Subcutaneous preadipocyte (primary cell): Measurements from ENCODE around the gene SLC25A42. TPM values are rescaled to one million over a fixed set of nuclear protein-coding genes. Genes with fewer than 3 reads are reported as not detected.

Source experiments
- total RNA-seq: library from RNA; depleted of rRNA; stranded (reverse); fragments of >200 nt; gene quantifications from 2 replicates; pipeline ENCODE4 v1.2.3, GENCODE V29; 2012

Gene SLC25A42
- total RNA-seq = 4.0 and 4.9 TPM in 2 replicates

GRCh38 chr19:19063183-19064097 lies at the start of gene SLC25A42:
SLC25A42 (plus strand) TSS chr19:19063994; CDS start chr19:19096125, 32,131 bp downstream.

GRCh38 chr19:19033426-19034203 lies 30.2 kb upstream of the SLC25A42 start, which contains the start of the genes ARMC6 and SUGP2:
ARMC6 (plus strand) TSS chr19:19033603; CDS start chr19:19034210, 607 bp downstream.
SUGP2 (minus strand) TSS chr19:19033517; CDS start chr19:19031071, 2,446 bp downstream.

GRCh38 chr19:19138109-19138981 lies 74.6 kb downstream of the SLC25A42 start, which contains the start of gene TMEM161A:
TMEM161A (minus strand) TSS chr19:19138478; CDS start chr19:19138428, 50 bp downstream.

Other genes with a start within 250 kb of the SLC25A42 start
- gene UPF1, start 232.0 kb upstream of the SLC25A42 start, total RNA-seq = 49.6 and 60.6 TPM in 2 replicates
- 1.5 and 1.6 TPM in 2 replicates for gene CERS1, start 167.8 kb upstream of the SLC25A42 start, total RNA-seq
- 189 and 283 TPM in 2 replicates for gene COPE, start 144.6 kb upstream of the SLC25A42 start, total RNA-seq
- gene DDX49, start 144.3 kb upstream of the SLC25A42 start, total RNA-seq = 56.3 and 63.6 TPM in 2 replicates
- gene HOMER3, start 122.8 kb upstream of the SLC25A42 start, total RNA-seq = 48.1 and 55.3 TPM in 2 replicates
- gene SUGP2, start 30.5 kb upstream of the SLC25A42 start, total RNA-seq = 28.3 and 42.8 TPM in 2 replicates
- 50.4 and 54.7 TPM in 2 replicates for gene ARMC6, start 30.4 kb upstream of the SLC25A42 start, total RNA-seq
- 24.8 and 25.0 TPM in 2 replicates for gene TMEM161A, start 74.5 kb downstream of the SLC25A42 start, total RNA-seq
- not detected in 2 replicates for gene MEF2B, start 106.3 kb downstream of the SLC25A42 start, total RNA-seq
- gene BORCS8, start 128.2 kb downstream of the SLC25A42 start, total RNA-seq = 16.5 and 17.0 TPM in 2 replicates
- gene RFXANK, start 128.3 kb downstream of the SLC25A42 start, total RNA-seq = 49.7 and 50.3 TPM in 2 replicates
- gene NR2C2AP, start 139.4 kb downstream of the SLC25A42 start, total RNA-seq = 9.6 TPM in 2 replicates
- under 0.01 TPM in 1 of 2 replicates, not detected in the other for gene NCAN, start 148.0 kb downstream of the SLC25A42 start, total RNA-seq
- 0.20 TPM in 1 of 2 replicates, not detected in the other for gene TM6SF2, start 209.3 kb downstream of the SLC25A42 start, total RNA-seq